Naive thymus-derived CD8-positive, alpha-beta T cell (primary cell): ENCODE results near the gene FAM120A. TPM values are rescaled to one million over a fixed set of nuclear protein-coding genes. Genes with fewer than 3 reads are reported as not detected.

Experiments
- ATAC-seq, 2 donors: fragments of 150-1000 bp; cut with Tn5 transposase in 1 of 2; sonication (Bioruptor Pico), chemical (Tn5 transposase) in 1 of 2; 1 replicate in 1 of 2; 2 replicates in 1 of 2; pipeline ENCODE4 v1.10.0; 2021; ENCODE audit warnings: mild to moderate bottlenecking in 2 of 2, moderate library complexity in 2 of 2
- POLR2A ChIA-PET: fragments of 350-600 bp; sonication (Branson Sonifier 250); formaldehyde crosslinking; loops from one replicate; lab custom pipeline; 2021; ENCODE audit warnings: antibody characterized with exemption; lab: Charles Lee
- DNase-seq, 10 donors: peaks; one replicate each; pipeline versions ENCODE4 v3.0.0 to v3.0.0-alpha.2; 2020 to 2022
- H3K27ac Mint-ChIP-seq, 10 donors: one replicate each; pipeline ENCODE4 v1.8.0; 2020 to 2022; ENCODE audit warnings: mild to moderate bottlenecking in 10 of 10, mixed read lengths in 10 of 10, moderate library complexity in 4 of 10, inconsistent platforms in 1 of 10
- H3K27me3 Mint-ChIP-seq, 5 donors: one replicate each; pipeline ENCODE4 v1.8.0; 2021 to 2022; ENCODE audit warnings: mixed read lengths in 5 of 5
- H3K36me3 Mint-ChIP-seq, 3 donors: one replicate each; pipeline ENCODE4 v1.8.0; 2020 to 2022; ENCODE audit warnings: mixed read lengths in 3 of 3, mild to moderate bottlenecking in 2 of 3, inconsistent platforms in 1 of 3
- H3K4me1 Mint-ChIP-seq, 4 donors: one replicate each; pipeline ENCODE4 v1.8.0; 2021 to 2022; ENCODE audit warnings: mixed read lengths in 4 of 4
- H3K4me3 Mint-ChIP-seq, 10 donors: one replicate each; pipeline ENCODE4 v1.8.0; 2020 to 2022; ENCODE audit warnings: mild to moderate bottlenecking in 10 of 10, mixed read lengths in 10 of 10, moderate library complexity in 6 of 10, inconsistent platforms in 1 of 10
- H3K9me3 Mint-ChIP-seq, 9 donors: one replicate each; pipeline ENCODE4 v1.8.0; 2020 to 2022; ENCODE audit warnings: mixed read lengths in 9 of 9, mild to moderate bottlenecking in 3 of 9, inconsistent platforms in 1 of 9, moderate library complexity in 1 of 9
- microRNA-seq: library from miRNA; unstranded; fragments of <30 nt; microRNA quantifications from one replicate; pipeline ENCODE4 v1.2.0, GENCODE V29; 2022; ENCODE audit warnings: borderline microRNAs expressed
- polyA plus RNA-seq, 3 donors: library from polyadenylated mRNA; unstranded; fragments of 300-500 nt; fragmentation: Illumina TruSeq; gene quantifications; one replicate each; pipeline ENCODE4 v1.2.3, GENCODE V29; 2021
- total RNA-seq, 8 experiments: library from RNA in 2 of 8; stranded (reverse) in 2 of 8; gene quantifications; one replicate each; pipeline ENCODE4 v1.2.3 and lab custom pipeline; 2021 to 2026

Gene FAM120A
- total and polyA plus RNA-seq, 5 experiments from 2014 or later = 7.8 to 85.4 (median 10.7) TPM

- DNase-seq (no peak), ATAC-seq (no peak)
- POLR2A ChIA-PET = no interaction called here
- Mint-ChIP-seq H3K4me3 (peak overlapping the region in 1 of 10 donors; percentile 22), H3K27ac (peak overlapping the region in 2 of 10 donors; percentile 34 to 83), H3K27me3 (no peaks in the 10 kb centered on the region), H3K36me3 (peaks cover 15 to 30% (median 16%) of the 10 kb centered on the region in 3 donors), H3K9me3 (peaks cover 6 to 34% (median 19%) of the 10 kb centered on the region in 9 donors), H3K4me1 (peaks cover 43 to 62% (median 50%) of the 10 kb centered on the region in 4 donors)
These were observed 152.4 kb downstream of the FAM120A start for GRCh38 chr9:93603906-93604326.

- Mint-ChIP-seq H3K27ac (peak overlapping the region in 2 of 10 donors; percentile 10 to 11), H3K27me3 (no peaks in the 10 kb centered on the region), H3K9me3 (peaks cover 9 to 49% (median 37%) of the 10 kb centered on the region in 9 donors), H3K4me3 (no peak overlapping the region), H3K4me1 (peaks cover 20 to 40% (median 28%) of the 10 kb centered on the region in 4 donors), H3K36me3 (peaks cover 28 to 48% (median 32%) of the 10 kb centered on the region in 3 donors)
- DNase-seq = no peak
- POLR2A ChIA-PET = no interaction called here
- ATAC-seq = no peak
These were observed 154.7 kb downstream of the FAM120A start for GRCh38 chr9:93606187-93606586.

- H3K27ac Mint-ChIP-seq = no peak overlapping the region
- H3K4me3 Mint-ChIP-seq = peak overlapping the region in 1 of 10 donors; percentile 50
- POLR2A ChIA-PET = no interaction called here
- DNase-seq (no peak), ATAC-seq (no peak)
- H3K36me3 Mint-ChIP-seq = peaks cover 27 to 50% (median 33%) of the 10 kb centered on the region in 3 donors
- H3K4me1 Mint-ChIP-seq = peaks cover 22 to 34% (median 23%) of the 10 kb centered on the region in 4 donors
- no peaks in the 10 kb centered on the region for H3K27me3 Mint-ChIP-seq
- peaks cover 9 to 46% (median 35%) of the 10 kb centered on the region in 9 donors for H3K9me3 Mint-ChIP-seq
These were observed 158.7 kb downstream of the FAM120A start for GRCh38 chr9:93610206-93610605.

GRCh38 chr9:93612052-93612795, 160.7 kb downstream of the FAM120A start:
- DNase-seq = no peak
- POLR2A ChIA-PET = no interaction called here
- no peak for ATAC-seq
- H3K4me1 Mint-ChIP-seq = peaks cover 16 to 29% (median 22%) of the 10 kb centered on the region in 4 donors
- H3K36me3 Mint-ChIP-seq = peaks cover 13 to 31% (median 26%) of the 10 kb centered on the region in 3 donors
- H3K27ac Mint-ChIP-seq = peak overlapping the region in 4 of 10 donors; percentile 11 to 49 (median 25)
- H3K4me3 Mint-ChIP-seq = peak overlapping the region in 1 of 10 donors; percentile 26
- peaks cover 2 to 33% (median 27%) of the 10 kb centered on the region in 9 donors for H3K9me3 Mint-ChIP-seq
- H3K27me3 Mint-ChIP-seq = no peaks in the 10 kb centered on the region

- ATAC-seq = no peak
- H3K36me3 Mint-ChIP-seq = peaks cover 13 to 29% (median 26%) of the 10 kb centered on the region in 3 donors
- DNase-seq = no peak
- peaks cover 14 to 31% (median 20%) of the 10 kb centered on the region in 4 donors for H3K4me1 Mint-ChIP-seq
- peak overlapping the region in 2 of 10 donors; percentile 13 to 28 for H3K27ac Mint-ChIP-seq
- no peaks in the 10 kb centered on the region for H3K27me3 Mint-ChIP-seq
- H3K4me3 Mint-ChIP-seq = no peak overlapping the region
- peaks cover under 1 to 28% (median 24%) of the 10 kb centered on the region in 9 donors for H3K9me3 Mint-ChIP-seq
- POLR2A ChIA-PET = no interaction called here
These were observed 161.3 kb downstream of the FAM120A start for GRCh38 chr9:93612796-93613154.

GRCh38 chr9:93613174-93613573, 161.7 kb downstream of the FAM120A start:
- no peak overlapping the region for H3K27ac Mint-ChIP-seq
- H3K4me1 Mint-ChIP-seq = peaks cover 12 to 34% (median 21%) of the 10 kb centered on the region in 4 donors
- peaks cover 13 to 27% (median 26%) of the 10 kb centered on the region in 3 donors for H3K36me3 Mint-ChIP-seq
- no peak overlapping the region for H3K4me3 Mint-ChIP-seq
- H3K9me3 Mint-ChIP-seq = peaks cover 0 to 26% (median 23%) of the 10 kb centered on the region in 9 donors
- DNase-seq (no peak), ATAC-seq (no peak)
- POLR2A ChIA-PET = no interaction called here
- H3K27me3 Mint-ChIP-seq = no peaks in the 10 kb centered on the region

GRCh38 chr9:93613791-93614190, 162.3 kb downstream of the FAM120A start:
- Mint-ChIP-seq H3K36me3 (peaks cover 13 to 27% (median 26%) of the 10 kb centered on the region in 3 donors), H3K27me3 (no peaks in the 10 kb centered on the region), H3K27ac (peak overlapping the region in 1 of 10 donors; percentile 42), H3K4me3 (no peak overlapping the region), H3K4me1 (peaks cover 15 to 37% (median 24%) of the 10 kb centered on the region in 4 donors), H3K9me3 (peaks cover 0 to 21% (median 18%) of the 10 kb centered on the region in 9 donors)
- ATAC-seq (no peak), DNase-seq (no peak)
- POLR2A ChIA-PET = no interaction called here

- no peak overlapping the region for H3K4me3 Mint-ChIP-seq
- POLR2A ChIA-PET = no interaction called here
- peaks cover 17 to 46% (median 27%) of the 10 kb centered on the region in 4 donors for H3K4me1 Mint-ChIP-seq
- peaks cover 0 to 10% (median 7%) of the 10 kb centered on the region in 9 donors for H3K9me3 Mint-ChIP-seq
- H3K36me3 Mint-ChIP-seq = peaks cover 4 to 19% (median 16%) of the 10 kb centered on the region in 3 donors
- no peak overlapping the region for H3K27ac Mint-ChIP-seq
- DNase-seq (no peak), ATAC-seq (no peak)
- H3K27me3 Mint-ChIP-seq = no peaks in the 10 kb centered on the region
These were observed 163.5 kb downstream of the FAM120A start for GRCh38 chr9:93614830-93615468.

Small RNA genes within 50 kb of the gene (microRNA-seq; reads per million reads assigned to microRNA genes)
- gene MIR548AU = not detected

Other genes with a start within 250 kb of the FAM120A start
- 10 to 100 TPM; 49.7 to 54.6 TPM for gene FAM120AOS, start 1.9 kb downstream of the FAM120A start, total RNA-seq
- gene FAM120AOS, start 1.9 kb downstream of the FAM120A start, polyA plus RNA-seq = 10 to 100 TPM; 49.3 to 59.7 (median 55.7) TPM
- 10 to 100 TPM; 35.2 to 35.5 TPM for gene PHF2, start 124.9 kb downstream of the FAM120A start, total RNA-seq
- 1 to 10 TPM in 2 of 3 donors, under 1 TPM in 1; 0.84 to 2.3 (median 1.3) TPM for gene PHF2, start 124.9 kb downstream of the FAM120A start, polyA plus RNA-seq